ENCODE results near the gene BCL10.

DNA sequence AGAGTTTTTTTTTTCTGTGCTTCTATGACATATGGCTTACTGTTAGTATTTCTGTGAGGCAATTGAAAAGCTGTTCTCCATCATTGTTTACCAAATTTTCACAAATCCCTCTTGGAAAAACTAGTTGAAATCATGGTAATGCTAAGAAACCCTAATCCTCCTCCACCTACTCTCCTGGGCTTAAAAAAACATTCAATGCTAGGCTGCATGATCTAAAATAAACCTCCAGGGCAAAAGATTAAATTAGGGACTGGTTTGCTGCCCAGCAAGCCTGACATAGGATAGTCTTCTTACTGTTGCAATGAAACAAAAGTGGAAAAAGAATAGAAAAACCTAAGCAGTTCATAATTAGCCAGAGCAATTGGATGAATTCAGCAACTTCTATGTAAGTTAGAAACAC is 33.1 kb downstream of the BCL10 start:
- TF ChIP-seq, protein P1, sequence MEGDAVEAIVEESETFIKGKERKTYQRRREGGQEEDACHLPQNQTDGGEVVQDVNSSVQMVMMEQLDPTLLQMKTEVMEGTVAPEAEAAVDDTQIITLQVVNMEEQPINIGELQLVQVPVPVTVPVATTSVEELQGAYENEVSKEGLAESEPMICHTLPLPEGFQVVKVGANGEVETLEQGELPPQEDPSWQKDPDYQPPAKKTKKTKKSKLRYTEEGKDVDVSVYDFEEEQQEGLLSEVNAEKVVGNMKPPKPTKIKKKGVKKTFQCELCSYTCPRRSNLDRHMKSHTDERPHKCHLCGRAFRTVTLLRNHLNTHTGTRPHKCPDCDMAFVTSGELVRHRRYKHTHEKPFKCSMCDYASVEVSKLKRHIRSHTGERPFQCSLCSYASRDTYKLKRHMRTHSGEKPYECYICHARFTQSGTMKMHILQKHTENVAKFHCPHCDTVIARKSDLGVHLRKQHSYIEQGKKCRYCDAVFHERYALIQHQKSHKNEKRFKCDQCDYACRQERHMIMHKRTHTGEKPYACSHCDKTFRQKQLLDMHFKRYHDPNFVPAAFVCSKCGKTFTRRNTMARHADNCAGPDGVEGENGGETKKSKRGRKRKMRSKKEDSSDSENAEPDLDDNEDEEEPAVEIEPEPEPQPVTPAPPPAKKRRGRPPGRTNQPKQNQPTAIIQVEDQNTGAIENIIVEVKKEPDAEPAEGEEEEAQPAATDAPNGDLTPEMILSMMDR (conservative IDR thresholded peaks at IDR 0.05; ENCODE audit: low read depth, low read length): no peak
- no peak for TF ChIP-seq RCOR1 (IDR thresholded peaks at IDR 0.05; ENCODE audit: insufficient replicate concordance, low read length)
- TF ChIP-seq POLR2A (IDR thresholded peaks at IDR 0.05; ENCODE audit: low read depth, low read length): no peak
- TF ChIP-seq CEBPB (IDR thresholded peaks at IDR 0.05; ENCODE audit: low read depth, low read length): no peak
- TF ChIP-seq, protein P2, sequence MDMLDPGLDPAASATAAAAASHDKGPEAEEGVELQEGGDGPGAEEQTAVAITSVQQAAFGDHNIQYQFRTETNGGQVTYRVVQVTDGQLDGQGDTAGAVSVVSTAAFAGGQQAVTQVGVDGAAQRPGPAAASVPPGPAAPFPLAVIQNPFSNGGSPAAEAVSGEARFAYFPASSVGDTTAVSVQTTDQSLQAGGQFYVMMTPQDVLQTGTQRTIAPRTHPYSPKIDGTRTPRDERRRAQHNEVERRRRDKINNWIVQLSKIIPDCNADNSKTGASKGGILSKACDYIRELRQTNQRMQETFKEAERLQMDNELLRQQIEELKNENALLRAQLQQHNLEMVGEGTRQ (IDR thresholded peaks at IDR 0.05; ENCODE audit: low read depth, low read length): no peak
- TF ChIP-seq SMC3 (IDR thresholded peaks at IDR 0.05; ENCODE audit: low read depth, low read length): no peak
- TF ChIP-seq BHLHE40 (IDR thresholded peaks at IDR 0.05; ENCODE audit: low read depth, low read length): no peak

All from IMR-90 (cell line).